Skeletal muscle tissue (tissue), 1 donor: ENCODE measurements around the gene SAMD9. TPM values are rescaled to one million over a fixed set of nuclear protein-coding genes. Genes with fewer than 3 reads are reported as not detected.

Source experiments
- total RNA-seq: library from RNA; depleted of rRNA; stranded (reverse); fragments of >200 nt; gene quantifications from one replicate; pipeline ENCODE4 v1.2.3, GENCODE V29; 2014

Gene SAMD9
- total RNA-seq, 1 donor from 2014 or later = 3.1 TPM

Other genes with a start within 250 kb of the SAMD9 start
- gene SAMD9L, start 30.4 kb upstream of the SAMD9 start, total RNA-seq = 4.2 TPM
- not detected for gene HEPACAM2, start 108.5 kb upstream of the SAMD9 start, total RNA-seq
- 47.0 TPM for gene VPS50, start 114.4 kb upstream of the SAMD9 start, total RNA-seq